ENCODE results near the gene NDUFAF5. TPM values are rescaled to one million over a fixed set of nuclear protein-coding genes. Genes with fewer than 3 reads are reported as not detected.
A peak's percentile ranks its signal among the peaks of the same experiment; 100 is the strongest.

The NDUFAF5 gene
- polyA plus RNA-seq, 3 donors = 5.9 to 15.2 (median 7.8) TPM

GRCh38 chr20:13857961-13858360 is 73.1 kb downstream of the NDUFAF5 start:
- H4K20me1 ChIP-seq (ENCODE audit: insufficient read depth, low read length) = no peaks in the 10 kb centered on the region
- H2AFZ ChIP-seq (ENCODE audit: insufficient read depth, low read depth, low read length, poor library complexity, severe bottlenecking) = no peak overlapping the region
- intact Hi-C loops (cut with micrococcal nuclease) = no loop called here
- H3K36me3 ChIP-seq (replicated peaks in 1 of 2; ENCODE audit: control insufficient read depth in 1 of 2, insufficient read depth in 2 of 2, low read length in 2 of 2) = no peaks in the 10 kb centered on the region
- DNase-seq = no peak
- Mint-ChIP-seq H3K27ac (no peak overlapping the region), H3K27me3 (ENCODE audit: low read depth in 3 of 3) (peaks cover 0 to 3% (median 2%) of the 10 kb centered on the region in 3 donors), H3K4me1 (peaks cover 25% of the 10 kb centered on the region), H3K9me3 (peaks cover 0 to 4% (median 0%) of the 10 kb centered on the region in 7 donors), H3K4me3 (no peak overlapping the region), H3K36me3 (peaks cover 2 to 3% of the 10 kb centered on the region in 2 donors)
- TF ChIP-seq CTCF (IDR thresholded peaks at IDR 0.05) = no peak
- H3K4me2 ChIP-seq (replicated peaks; ENCODE audit: extremely low read depth, low read length, poor library complexity, severe bottlenecking) = no peak overlapping the region
- peaks cover 9 to 15% of the 10 kb centered on the region in 2 donors for H3K4me1 ChIP-seq (ENCODE audit: control insufficient read depth in 1 of 2, insufficient read depth in 2 of 2, low read length in 2 of 2)
- H3K79me2 ChIP-seq (ENCODE audit: insufficient read depth, low read length) = no peaks in the 10 kb centered on the region
- no peak overlapping the region for H3K27ac ChIP-seq (ENCODE audit: low read depth in 1 of 2, low read length in 2 of 2)
- no peaks in the 10 kb centered on the region for H3K27me3 ChIP-seq (ENCODE audit: control insufficient read depth in 2 of 2, insufficient read depth in 2 of 2, low read length in 2 of 2)
- 95% methylated on average over 6 of the region's 7 CpGs for WGBS (ENCODE audit: insufficient coverage)
- H3K4me3 ChIP-seq (replicated peaks in 1 of 3; ENCODE audit: low read depth in 2 of 3, low read length in 3 of 3) = no peak overlapping the region
- H3K9me3 ChIP-seq (replicated peaks in 1 of 2; ENCODE audit: control insufficient read depth in 1 of 2, insufficient read depth in 1 of 2, low read length in 2 of 2) = no peaks in the 10 kb centered on the region
- no peak overlapping the region for H3K9ac ChIP-seq (ENCODE audit: insufficient read depth, low read length, poor library complexity, severe bottlenecking)

GRCh38 chr20:13858439-13858838 is 73.6 kb downstream of the NDUFAF5 start:
- intact Hi-C loops (cut with micrococcal nuclease) = no loop called here
- Histone ChIP-seq H4K20me1 (ENCODE audit: insufficient read depth, low read length) (no peaks in the 10 kb centered on the region), H3K4me2 (replicated peaks; ENCODE audit: extremely low read depth, low read length, poor library complexity, severe bottlenecking) (no peak overlapping the region), H3K27me3 (ENCODE audit: control insufficient read depth in 2 of 2, insufficient read depth in 2 of 2, low read length in 2 of 2) (no peaks in the 10 kb centered on the region), H3K4me1 (ENCODE audit: control insufficient read depth in 1 of 2, insufficient read depth in 2 of 2, low read length in 2 of 2) (peaks cover 9 to 19% of the 10 kb centered on the region in 2 donors), H3K9me3 (replicated peaks in 1 of 2; ENCODE audit: control insufficient read depth in 1 of 2, insufficient read depth in 1 of 2, low read length in 2 of 2) (no peaks in the 10 kb centered on the region), H3K79me2 (ENCODE audit: insufficient read depth, low read length) (no peaks in the 10 kb centered on the region), H3K36me3 (replicated peaks in 1 of 2; ENCODE audit: control insufficient read depth in 1 of 2, insufficient read depth in 2 of 2, low read length in 2 of 2) (no peaks in the 10 kb centered on the region), H3K9ac (ENCODE audit: insufficient read depth, low read length, poor library complexity, severe bottlenecking) (no peak overlapping the region), H2AFZ (ENCODE audit: insufficient read depth, low read depth, low read length, poor library complexity, severe bottlenecking) (no peak overlapping the region), H3K27ac (ENCODE audit: low read depth in 1 of 2, low read length in 2 of 2) (no peak overlapping the region), H3K4me3 (replicated peaks in 1 of 3; ENCODE audit: low read depth in 2 of 3, low read length in 3 of 3) (no peak overlapping the region)
- H3K4me3 Mint-ChIP-seq = no peak overlapping the region
- peaks cover 0 to 3% (median 2%) of the 10 kb centered on the region in 3 donors for H3K27me3 Mint-ChIP-seq (ENCODE audit: low read depth in 3 of 3)
- no peak for TF ChIP-seq CTCF (IDR thresholded peaks at IDR 0.05)
- H3K4me1 Mint-ChIP-seq = peaks cover 25% of the 10 kb centered on the region
- no peak overlapping the region for H3K27ac Mint-ChIP-seq
- WGBS (ENCODE audit: insufficient coverage) = 90% methylated on average over 2 of the region's 5 CpGs
- peaks cover 2 to 3% of the 10 kb centered on the region in 2 donors for H3K36me3 Mint-ChIP-seq
- peaks cover 0 to 4% (median 0%) of the 10 kb centered on the region in 7 donors for H3K9me3 Mint-ChIP-seq
- DNase-seq = peak in 1 of 3 donors; percentile 21
